Right cardiac atrium (tissue), 5 donors: ENCODE data around the gene STXBP1. TPM values are rescaled to one million over a fixed set of nuclear protein-coding genes. Genes with fewer than 3 reads are reported as not detected.
"Not testable (repeated sequence)": the region's sequence is repeated elsewhere in the genome, so short reads cannot be mapped to it uniquely, and the experiment has no call there.

Experiments used
- ATAC-seq, 2 donors: fragments of 200-7000 bp; cut with Tn5 transposase; one replicate each; pipeline versions ENCODE4 v1.8.0 to v1.9.1; 2020; ENCODE audit warnings: moderate library complexity in 2 of 2, mild to moderate bottlenecking in 1 of 2
- DNase-seq, 3 donors: peaks; one replicate each; pipeline ENCODE4 v3.0.0-alpha.2; 2020
- H3K27ac ChIP-seq: one replicate; pipeline ENCODE4 v1.5.1; 2013; ENCODE audit warnings: mild to moderate bottlenecking, low read length, control low read depth, moderate library complexity
- H3K27me3 ChIP-seq: one replicate; pipeline ENCODE4 v1.6.1; 2013; ENCODE audit not compliant: control insufficient read depth, insufficient read depth
- H3K4me1 ChIP-seq: one replicate; pipeline ENCODE4 v1.6.1; 2013; ENCODE audit warnings: low read length; ENCODE audit not compliant: control insufficient read depth, insufficient read depth
- H3K4me3 ChIP-seq: one replicate; pipeline ENCODE4 v1.5.1; 2013; ENCODE audit warnings: low read length, control low read depth
- H3K9me3 ChIP-seq: one replicate; pipeline ENCODE4 v1.6.1; 2013; ENCODE audit warnings: low read length; ENCODE audit not compliant: control insufficient read depth
- WGBS: extraction: QIAGEN DNeasy Blood & Tissue Kit; methylation state at CpG from one replicate; pipeline ENCODE4 v1.1.7; 2013; 5-methylcytosine and 5-hydroxymethylcytosine counted together
- intact Hi-C, 4 donors: fragments of 100-400 bp; cut with DNase I; formaldehyde crosslinking; loops; one replicate each; pipeline versions ENCODE4 v1.11.0 to v1.14.0; 2022 to 2023
- polyA plus RNA-seq: library from polyadenylated mRNA; stranded (reverse); fragments of 200-250 nt; gene quantifications from one replicate; pipeline ENCODE4 v1.2.3, GENCODE V29; 2013
- total RNA-seq, 4 donors: library from RNA; stranded (reverse); fragmentation: NEBNext Ultra II Directional; extraction: Animal tissue kit (Norgen Biotek cat#: 25700); gene quantifications; one replicate each; pipeline ENCODE4 v1.2.1, GENCODE V29; 2021
- donor health status: healthy with polysubstance abuse.
- donor health status: DM: no; HTN: yes; CAD: no.
- donor health status: DM: no; HTN: no; CAD: no.
- donor health status: DM: no; HTN: yes; CAD: no; lungs with severe emphysema.
- donor health status: DM: yes; HTN: yes; CAD: no.

Gene STXBP1
- total and polyA plus RNA-seq, 5 donors = 19.4 to 43.3 (median 39.8) TPM

DNA sequence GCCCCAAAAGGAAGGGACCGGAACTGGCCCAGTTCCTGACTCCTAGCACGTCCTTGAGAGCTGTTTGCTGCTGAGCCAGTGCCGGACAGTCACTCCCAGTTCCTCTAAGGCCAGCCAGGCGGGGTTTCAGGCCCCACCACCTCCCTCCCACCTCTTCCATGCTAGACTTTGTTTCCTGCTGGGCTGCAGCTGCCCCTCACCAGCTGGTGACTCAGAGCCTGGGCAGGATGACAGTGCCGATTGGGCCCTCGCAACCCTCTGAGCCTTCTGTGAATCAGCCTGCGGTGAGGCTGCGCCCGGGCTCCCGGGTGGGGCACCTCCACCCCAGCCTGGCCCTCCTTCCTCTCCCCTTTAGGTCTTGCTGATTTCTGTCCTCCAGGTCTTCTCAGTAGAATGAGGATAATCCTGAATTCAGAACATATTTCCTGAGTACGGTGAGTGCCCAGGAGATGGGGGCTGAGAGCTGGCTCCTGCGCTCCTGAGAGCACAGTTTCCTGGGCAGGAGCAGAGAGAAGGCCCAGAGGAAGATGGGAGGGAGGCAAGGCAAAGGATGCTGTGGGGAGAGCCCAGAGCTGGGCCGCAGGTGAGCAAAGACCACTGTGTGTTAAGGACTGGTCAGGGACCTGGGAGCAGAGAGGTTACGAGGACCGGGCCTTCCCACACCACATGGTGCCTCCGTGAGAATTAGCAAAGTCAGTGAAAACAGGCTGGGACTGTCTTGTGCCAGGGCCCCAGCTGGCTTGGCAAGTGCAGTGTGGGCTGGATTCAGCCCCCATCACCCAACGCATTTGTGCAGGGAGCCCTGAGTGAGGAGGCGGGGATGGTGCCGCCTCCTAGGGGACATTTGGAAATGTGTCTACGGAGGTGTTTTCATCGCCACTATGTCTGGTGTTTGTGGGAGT lies 32.9 kb upstream of the STXBP1 start:
- 26% methylated on average over 21 of the region's 21 CpGs for WGBS
- intact Hi-C loops = no loop called here

DNA sequence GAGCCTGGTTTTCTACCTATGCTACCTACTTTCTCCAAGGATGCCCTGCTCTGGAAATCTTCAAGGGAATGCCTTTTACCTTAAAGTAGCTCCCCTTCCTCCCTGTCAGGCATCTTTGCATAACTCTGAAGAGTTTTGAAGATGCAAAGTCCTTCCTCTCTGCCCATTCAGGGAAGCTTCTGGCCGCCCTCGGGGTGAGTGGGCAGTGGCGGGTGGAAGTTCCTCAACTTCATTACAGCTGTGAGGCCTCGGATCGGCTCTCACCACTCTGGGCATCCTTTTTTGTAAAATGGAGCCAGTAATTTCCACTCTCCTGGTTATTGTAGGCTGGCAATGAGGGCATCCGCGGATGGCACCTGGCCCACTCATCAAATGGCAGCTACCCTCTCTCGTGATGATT lies 31.7 kb upstream of the STXBP1 start:
- WGBS = 81% methylated on average over 8 of the region's 8 CpGs
- intact Hi-C loops = no loop called here
- no peak for ATAC-seq
- H3K9me3 ChIP-seq = no peaks in the 10 kb centered on the region
- H3K27me3 ChIP-seq = no peaks in the 10 kb centered on the region
- peaks cover 3% of the 10 kb centered on the region for H3K4me1 ChIP-seq
- H3K4me3 ChIP-seq = no peak overlapping the region
- peak in 1 of 3 donors; percentile 48 for DNase-seq
- H3K27ac ChIP-seq = no peak overlapping the region

More for the DNA sequence above, 32.9 kb upstream of the STXBP1 start:
- Histone ChIP-seq H3K9me3 (no peaks in the 10 kb centered on the region), H3K4me3 (no peak overlapping the region), H3K27me3 (no peaks in the 10 kb centered on the region), H3K4me1 (peaks cover 5% of the 10 kb centered on the region), H3K27ac (peak overlapping the region; percentile 78)
- ATAC-seq (peak; percentile 94 to 98), DNase-seq (peak; percentile 92 to 94 (median 94))

DNA sequence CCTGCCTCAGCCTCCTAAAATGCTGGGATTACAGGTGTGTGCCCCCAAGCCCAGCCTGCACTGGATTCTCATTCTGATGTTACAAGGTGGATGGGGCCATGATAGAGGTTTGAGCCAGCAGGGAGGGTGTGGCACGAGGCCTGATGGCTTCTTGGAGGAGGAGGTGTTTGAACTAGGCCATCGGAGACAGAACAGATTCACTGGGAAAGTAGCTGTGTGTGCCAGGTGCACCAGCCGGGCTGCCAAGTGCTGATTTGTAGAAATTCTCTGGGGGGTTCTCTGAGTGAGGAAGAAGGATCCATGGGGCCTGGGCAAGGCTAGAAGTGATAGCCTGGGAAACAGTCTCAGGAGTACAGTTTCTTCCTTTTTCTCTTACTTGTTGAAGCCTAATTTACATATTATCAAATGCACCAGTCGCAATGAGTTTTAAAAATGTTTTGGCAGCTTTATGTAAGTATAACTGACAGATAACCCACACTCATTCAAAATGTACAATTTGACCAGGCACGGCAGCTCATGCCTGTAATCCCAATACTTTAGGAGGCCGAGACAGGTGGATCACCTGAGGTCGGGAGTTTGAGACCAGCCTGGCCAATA lies 31.1 kb upstream of the STXBP1 start:
- Histone ChIP-seq H3K27me3 (no peaks in the 10 kb centered on the region), H3K27ac (no peak overlapping the region), H3K4me1 (peaks cover 3% of the 10 kb centered on the region), H3K4me3 (no peak overlapping the region), H3K9me3 (no peaks in the 10 kb centered on the region)
- WGBS = 85% methylated on average over 7 of the region's 7 CpGs
- DNase-seq (peak in 1 of 3 donors; percentile 22), ATAC-seq (no peak)
- intact Hi-C loops = no loop called here

DNA sequence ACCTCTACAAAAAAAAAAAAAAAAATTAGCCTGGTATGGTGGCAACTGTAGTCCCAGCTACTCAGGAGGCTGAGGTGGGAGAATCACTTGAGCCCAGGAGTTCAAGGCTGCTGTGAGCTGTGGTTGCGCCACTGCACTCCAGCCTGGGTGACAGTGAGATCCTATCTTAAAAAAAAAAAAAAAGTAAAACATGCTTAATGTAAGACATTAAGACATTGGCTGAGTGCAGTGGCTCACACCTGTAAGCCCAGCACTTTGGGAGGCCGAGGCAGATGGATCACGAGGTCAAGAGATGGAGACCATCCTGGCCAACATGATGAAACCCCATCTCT lies 27.6 kb upstream of the STXBP1 start:
- intact Hi-C loops, H3K9me3 ChIP-seq, ATAC-seq, H3K4me1 ChIP-seq, H3K4me3 ChIP-seq, H3K27me3 ChIP-seq, DNase-seq, H3K27ac ChIP-seq: not testable (repeated sequence)
- WGBS = 90% methylated on average over 3 of the region's 3 CpGs

DNA sequence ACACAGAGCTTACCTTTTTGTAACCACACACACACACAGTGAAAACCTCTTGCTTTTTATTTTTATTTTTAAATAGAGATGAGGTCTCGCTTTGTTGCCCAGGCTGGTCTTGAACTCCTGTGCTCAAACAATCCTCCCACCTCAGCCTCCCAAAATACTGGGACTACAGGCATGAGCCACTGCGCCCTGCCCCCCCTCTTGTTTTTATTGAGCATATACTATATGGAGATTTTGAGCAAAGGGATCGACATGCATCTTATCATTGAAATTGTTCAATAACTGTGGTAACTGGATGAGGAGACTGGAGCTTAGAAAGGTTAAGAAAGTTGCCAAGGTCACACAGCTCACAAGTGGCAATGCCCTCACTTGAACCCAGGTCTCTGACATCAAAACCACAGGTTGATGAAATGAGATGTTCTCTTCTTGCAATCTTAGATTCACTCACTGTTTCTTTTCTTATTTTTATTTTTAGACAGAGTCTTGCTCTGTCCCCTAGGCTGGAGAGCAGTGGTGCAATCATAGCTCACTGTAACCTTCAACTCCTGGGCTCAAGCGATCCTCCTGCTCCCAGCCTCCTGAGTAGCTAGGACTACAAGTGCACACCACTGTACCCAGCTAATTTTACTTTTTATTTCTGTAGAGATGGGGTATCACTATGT lies 26.8 kb upstream of the STXBP1 start:
- ATAC-seq (no peak), DNase-seq (no peak)
- no peaks in the 10 kb centered on the region for H3K27me3 ChIP-seq
- H3K4me1 ChIP-seq = no peaks in the 10 kb centered on the region
- intact Hi-C loops = loop anchor here in 3 of 4 donors (5.0 kb wide), 2 partner anchors 147 to 337 kb away; no protein-coding TSS in a partner anchor
- H3K4me3 ChIP-seq = no peak overlapping the region
- no peak overlapping the region for H3K27ac ChIP-seq
- WGBS = 96% methylated on average over 4 of the region's 4 CpGs
- H3K9me3 ChIP-seq = no peaks in the 10 kb centered on the region

DNA sequence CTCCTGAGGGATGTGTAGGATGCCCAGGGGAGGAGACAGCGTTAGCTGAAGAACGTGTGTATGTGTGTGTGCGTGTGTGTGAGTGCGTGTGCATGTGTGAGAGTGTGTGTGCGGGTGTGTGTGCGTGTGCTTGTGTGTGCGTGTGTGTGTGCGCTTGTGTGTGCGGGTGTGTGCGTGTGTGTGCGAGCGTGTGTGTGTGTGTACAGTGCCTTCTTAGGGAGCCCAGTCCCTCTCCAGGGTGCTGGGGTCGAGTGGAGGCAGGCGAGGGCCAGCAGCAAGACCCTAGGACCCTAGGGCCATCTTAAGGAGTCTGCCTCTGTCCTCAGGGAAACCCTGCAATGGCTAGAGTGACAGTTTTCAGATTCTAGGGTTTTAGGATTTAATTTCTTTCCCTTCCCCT lies 26.0 kb upstream of the STXBP1 start:
- no peak overlapping the region for H3K27ac ChIP-seq
- no peaks in the 10 kb centered on the region for H3K9me3 ChIP-seq
- 74% methylated on average over 14 of the region's 14 CpGs for WGBS

DNA sequence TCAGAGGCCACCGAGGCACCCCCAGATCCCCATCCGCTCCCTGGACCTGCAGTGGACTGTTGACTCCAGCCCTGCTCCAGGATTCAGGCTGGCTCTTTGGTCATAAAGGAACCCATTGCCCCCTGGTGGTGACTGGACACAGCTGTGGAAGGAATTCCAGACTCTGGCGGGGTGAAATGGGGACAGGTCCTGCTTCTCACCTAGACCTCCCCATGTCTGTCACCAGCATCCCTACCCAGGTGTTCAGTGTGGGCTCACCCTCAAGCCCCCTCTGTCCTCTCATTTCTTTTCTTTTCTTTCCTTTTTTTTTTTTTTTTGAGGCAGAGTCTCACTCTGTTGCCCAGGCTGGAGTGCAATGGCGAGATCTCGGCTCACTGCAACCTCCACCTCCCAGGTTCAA lies 25.5 kb upstream of the STXBP1 start:
- ATAC-seq (peak; percentile 90), DNase-seq (peak; percentile 82 to 90 (median 87))
- WGBS = 51% methylated on average over 5 of the region's 5 CpGs
- intact Hi-C loops = loop anchor here (1.0 to 5.0 kb wide), 4 partner anchors 82 to 336 kb away; no protein-coding TSS in a partner anchor
- no peaks in the 10 kb centered on the region for H3K27me3 ChIP-seq
- H3K9me3 ChIP-seq = no peaks in the 10 kb centered on the region
- no peak overlapping the region for H3K4me3 ChIP-seq
- no peak overlapping the region for H3K27ac ChIP-seq
- no peaks in the 10 kb centered on the region for H3K4me1 ChIP-seq

More for the DNA sequence above, 26.0 kb upstream of the STXBP1 start:
- Histone ChIP-seq H3K27me3 (no peaks in the 10 kb centered on the region), H3K4me1 (no peaks in the 10 kb centered on the region), H3K4me3 (no peak overlapping the region)
- DNase-seq (peak in 1 of 3 donors; percentile 51), ATAC-seq (peak; percentile 35 to 45)
- intact Hi-C loops = loop anchor here (1.0 to 5.0 kb wide), 4 partner anchors 81 to 336 kb away; no protein-coding TSS in a partner anchor

DNA sequence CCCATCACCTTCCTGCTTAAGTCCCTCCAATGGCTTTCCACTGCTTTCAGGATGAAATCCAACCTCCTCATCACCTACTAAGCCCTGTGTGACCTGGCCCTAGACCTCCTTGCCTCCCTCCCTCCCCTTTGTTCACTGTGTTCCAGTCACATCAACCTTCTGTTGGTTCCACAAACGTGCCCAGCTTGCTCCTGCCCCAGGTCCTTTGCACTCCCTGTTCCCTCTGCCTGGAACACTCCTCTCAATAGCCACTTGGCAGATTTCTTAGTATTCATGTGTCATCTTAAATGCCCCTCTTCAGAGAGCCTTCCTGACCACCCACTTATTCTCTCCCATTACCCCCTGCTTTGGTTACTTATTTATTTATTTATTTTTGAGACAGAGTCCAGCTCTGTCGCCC lies 24.1 kb upstream of the STXBP1 start:
- ATAC-seq = no peak
- no peaks in the 10 kb centered on the region for H3K9me3 ChIP-seq
- intact Hi-C loops = loop anchor here in 3 of 4 donors (2.0 to 5.0 kb wide), 3 partner anchors 83 to 334 kb away; no protein-coding TSS in a partner anchor
- DNase-seq = no peak
- no peak overlapping the region for H3K4me3 ChIP-seq
- no peaks in the 10 kb centered on the region for H3K4me1 ChIP-seq
- H3K27ac ChIP-seq = no peak overlapping the region
- WGBS = 81% methylated on average over 2 of the region's 2 CpGs
- no peaks in the 10 kb centered on the region for H3K27me3 ChIP-seq

DNA sequence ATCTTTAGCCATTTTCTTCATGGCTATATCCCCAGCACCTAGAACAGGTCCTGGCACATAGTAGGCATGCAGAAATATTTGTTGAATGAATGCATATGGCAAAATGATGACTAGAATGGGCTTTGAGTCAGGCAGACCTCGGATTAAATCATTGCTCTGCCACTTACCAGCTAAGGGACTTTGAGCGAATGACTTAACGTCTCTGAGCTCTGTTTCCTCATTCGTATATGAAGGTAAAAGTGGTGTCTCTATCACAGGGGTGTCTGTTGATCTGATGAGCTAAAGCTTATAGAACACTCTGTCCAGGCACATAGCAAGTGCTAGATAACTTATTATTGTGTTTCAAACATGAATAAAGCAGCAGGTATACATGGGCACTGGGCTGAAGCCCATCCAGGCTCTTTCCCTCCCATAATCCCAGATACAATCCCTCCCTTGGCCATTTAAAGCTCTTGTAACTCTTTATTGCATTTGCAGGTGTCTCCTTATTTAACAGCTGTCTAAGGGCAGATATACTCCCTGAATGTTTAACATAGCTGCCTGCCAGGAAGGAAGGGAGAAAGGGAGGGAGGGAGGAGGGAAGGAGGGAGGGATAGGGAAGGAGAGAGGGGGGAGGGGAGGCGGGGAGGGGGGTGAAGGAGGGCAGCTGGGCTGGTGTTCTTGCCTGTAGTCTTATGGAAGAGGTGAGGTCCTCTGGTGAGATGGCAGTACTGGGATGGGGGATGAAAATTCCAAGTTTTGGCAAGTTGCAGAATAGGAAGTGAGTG lies 23.2 kb upstream of the STXBP1 start:
- H3K4me3 ChIP-seq = no peak overlapping the region
- intact Hi-C loops = loop anchor here in 3 of 4 donors (5.0 kb wide), 2 partner anchors 143 to 333 kb away; no protein-coding TSS in a partner anchor
- ATAC-seq (no peak), DNase-seq (no peak)
- WGBS = 63% methylated on average over 5 of the region's 5 CpGs
- no peaks in the 10 kb centered on the region for H3K4me1 ChIP-seq
- no peaks in the 10 kb centered on the region for H3K27me3 ChIP-seq
- no peaks in the 10 kb centered on the region for H3K9me3 ChIP-seq
- no peak overlapping the region for H3K27ac ChIP-seq

DNA sequence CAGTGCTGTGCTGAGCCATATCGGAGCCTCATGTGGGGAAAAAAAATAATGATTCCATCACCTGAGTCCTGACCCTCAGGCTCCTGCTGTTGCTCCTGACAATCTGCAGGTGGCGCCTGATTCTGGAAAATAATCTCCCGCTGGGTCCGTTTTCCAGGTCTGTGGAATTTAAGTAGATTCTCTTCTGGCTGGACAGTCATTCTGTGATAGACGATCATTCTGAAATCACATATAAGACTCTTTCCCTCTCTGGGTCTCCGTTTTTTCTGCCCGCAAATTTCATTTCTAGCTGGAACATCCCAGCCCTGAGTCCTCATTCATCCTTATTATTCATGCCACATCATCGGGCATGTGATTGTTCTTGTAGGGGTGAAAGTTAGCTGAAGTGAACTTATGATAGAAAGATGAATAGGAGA lies 22.1 kb upstream of the STXBP1 start:
- H3K4me1 ChIP-seq = no peaks in the 10 kb centered on the region
- no peak overlapping the region for H3K4me3 ChIP-seq
- intact Hi-C loops = loop anchor here (5.0 kb wide), 2 partner anchors 142 to 332 kb away; no protein-coding TSS in a partner anchor
- no peak overlapping the region for H3K27ac ChIP-seq
- H3K27me3 ChIP-seq = no peaks in the 10 kb centered on the region
- peak; percentile 56 to 79 (median 65) for DNase-seq
- WGBS = 8% methylated on average over 8 of the region's 8 CpGs
- H3K9me3 ChIP-seq = no peaks in the 10 kb centered on the region
- ATAC-seq = peak; percentile 49 to 62
